Measurements from ENCODE around the gene SESN1.
"Not testable (repeated sequence)": the region's sequence is repeated elsewhere in the genome, so short reads cannot be mapped to it uniquely, and the experiment has no call there.

SESN1 gene

GRCh38 chr6:109000289-109000688 lies 94.4 kb downstream of the SESN1 start:
- DNase-seq (ENCODE audit: low read depth): no peak

- no peak for DNase-seq (ENCODE audit: low read depth)
These were observed 95.2 kb downstream of the SESN1 start for GRCh38 chr6:108999428-108999827.

GRCh38 chr6:108998485-108998884 lies 96.2 kb downstream of the SESN1 start:
- DNase-seq (ENCODE audit: low read depth): no peak

GRCh38 chr6:108996208-108996607 lies 98.4 kb downstream of the SESN1 start:
- no peak for DNase-seq (ENCODE audit: low read depth)

GRCh38 chr6:108995296-108995695 lies 99.3 kb downstream of the SESN1 start:
- no peak for DNase-seq (ENCODE audit: low read depth)

GRCh38 chr6:108993876-108994275 lies 100.8 kb downstream of the SESN1 start:
- no peak for DNase-seq (ENCODE audit: low read depth)

GRCh38 chr6:108989700-108990099 lies 104.9 kb downstream of the SESN1 start:
- no peak for DNase-seq (ENCODE audit: low read depth)

GRCh38 chr6:108988765-108989164 lies 105.9 kb downstream of the SESN1 start:
- DNase-seq (ENCODE audit: low read depth): no peak

- no peak for DNase-seq (ENCODE audit: low read depth)
These were observed 106.3 kb downstream of the SESN1 start for GRCh38 chr6:108988296-108988695.

GRCh38 chr6:108987156-108987555 lies 107.5 kb downstream of the SESN1 start:
- no peak for DNase-seq (ENCODE audit: low read depth)

- DNase-seq (ENCODE audit: low read depth): no peak
These were observed 109.3 kb downstream of the SESN1 start for GRCh38 chr6:108985301-108985700.

GRCh38 chr6:108983151-108983550 lies 111.5 kb downstream of the SESN1 start:
- no peak for DNase-seq (ENCODE audit: low read depth)

GRCh38 chr6:108982154-108983113 lies 112.2 kb downstream of the SESN1 start:
- DNase-seq (ENCODE audit: low read depth): no peak

GRCh38 chr6:108978638-108979037 lies 116.0 kb downstream of the SESN1 start:
- DNase-seq (ENCODE audit: low read depth): not testable (repeated sequence)

- DNase-seq (ENCODE audit: low read depth): no peak
These were observed 120.4 kb downstream of the SESN1 start for GRCh38 chr6:108974201-108974600.

- DNase-seq (ENCODE audit: low read depth): no peak
These were observed 124.9 kb downstream of the SESN1 start for GRCh38 chr6:108969776-108970175.

GRCh38 chr6:108968325-108969316 lies 126.0 kb downstream of the SESN1 start:
- no peak for DNase-seq (ENCODE audit: low read depth)

- no peak for DNase-seq (ENCODE audit: low read depth)
These were observed 127.5 kb downstream of the SESN1 start for GRCh38 chr6:108966855-108967755.

GRCh38 chr6:108966251-108966650 lies 128.4 kb downstream of the SESN1 start:
- DNase-seq (ENCODE audit: low read depth): no peak

- no peak for DNase-seq (ENCODE audit: low read depth)
These were observed 132.7 kb downstream of the SESN1 start for GRCh38 chr6:108961985-108962384.

- no peak for DNase-seq (ENCODE audit: low read depth)
These were observed 133.6 kb downstream of the SESN1 start for GRCh38 chr6:108961077-108961476.

- no peak for DNase-seq (ENCODE audit: low read depth)
These were observed 134.0 kb downstream of the SESN1 start for GRCh38 chr6:108960601-108961000.
